Smooth muscle cell (in vitro differentiated cells): Measurements from ENCODE around the gene PNPLA5. TPM values are rescaled to one million over a fixed set of nuclear protein-coding genes. Genes with fewer than 3 reads are reported as not detected.
"Not testable (repeated sequence)": the region's sequence is repeated elsewhere in the genome, so short reads cannot be mapped to it uniquely, and the experiment has no call there.

Experiments
- DNase-seq: peaks from one replicate; lab custom pipeline; 2025; ENCODE audit not compliant: unreplicated experiment; lab: John Stamatoyannopoulos, UW
- H2AFZ ChIP-seq: fragments of 200-600 bp; sonication (generic); 2 replicates; pipeline ENCODE4 v1.6.0; 2016; ENCODE audit warnings: antibody characterized with exemption, low read depth, mild to moderate bottlenecking
- H3F3A ChIP-seq: fragments of 200-600 bp; sonication (generic); 2 replicates; pipeline ENCODE4 v1.6.0; 2017; ENCODE audit warnings: antibody characterized with exemption, low read depth
- H3K27ac ChIP-seq: fragments of 200-600 bp; sonication (generic); 2 replicates; pipeline ENCODE4 v1.5.1; 2016; ENCODE audit warnings: low read depth, mild to moderate bottlenecking
- H3K27me3 ChIP-seq: fragments of 200-600 bp; sonication (generic); 2 replicates; pipeline ENCODE4 v1.6.1; 2016; ENCODE audit warnings: low read depth, mild to moderate bottlenecking
- H3K36me3 ChIP-seq: fragments of 200-600 bp; sonication (generic); 2 replicates; pipeline ENCODE4 v1.5.1; 2016; ENCODE audit warnings: low read depth
- H3K4me1 ChIP-seq: fragments of 200-600 bp; sonication (generic); 2 replicates; pipeline ENCODE4 v1.5.1; 2016; ENCODE audit warnings: low read depth
- H3K4me2 ChIP-seq: fragments of 200-600 bp; sonication (generic); 2 replicates; pipeline ENCODE4 v1.6.0; 2016; ENCODE audit warnings: mild to moderate bottlenecking
- H3K4me3 ChIP-seq: fragments of 200-600 bp; sonication (generic); 2 replicates; pipeline ENCODE4 v1.5.1; 2016; ENCODE audit warnings: mild to moderate bottlenecking
- H3K79me2 ChIP-seq: fragments of 200-600 bp; sonication (generic); 2 replicates; pipeline ENCODE4 v1.6.0; 2016; ENCODE audit warnings: low read depth, mild to moderate bottlenecking
- H3K9ac ChIP-seq: fragments of 200-600 bp; sonication (generic); 2 replicates; pipeline ENCODE4 v1.6.0; 2016; ENCODE audit warnings: low read depth
- H3K9me3 ChIP-seq: fragments of 200-600 bp; sonication (generic); replicated peaks from 2 replicates; pipeline ENCODE4 v1.5.1; 2016; ENCODE audit warnings: low read depth
- H4K20me1 ChIP-seq: fragments of 200-600 bp; sonication (generic); 2 replicates; pipeline ENCODE4 v1.6.0; 2016; ENCODE audit warnings: low read depth
- WGBS: methylation state at CpG from one replicate; pipeline ENCODE4 v1.1.7; 2016; ENCODE audit warnings: low lambda C conversion rate; 5-methylcytosine and 5-hydroxymethylcytosine counted together
- polyA plus RNA-seq: library from polyadenylated mRNA; unstranded; fragments of >200 nt; fragmentation: Nextera tagmentation; extraction: Ambion mirVana; gene quantifications from 2 replicates; pipeline ENCODE4 v1.2.1, GENCODE V29; 2016
- total RNA-seq: library from RNA; depleted of rRNA; stranded (reverse); fragments of >200 nt; gene quantifications from 2 replicates; pipeline ENCODE4 v1.2.3, GENCODE V29; 2014
- TF ChIP-seq, protein P1 (sequence below): fragments of 200-600 bp; sonication (generic); IDR thresholded peaks from 2 replicates; pipeline ENCODE4 v1.5.1; 2017; ENCODE audit warnings: borderline replicate concordance, mild to moderate bottlenecking, antibody characterized with exemption; ENCODE audit not compliant: insufficient read depth, poor library complexity, severe bottlenecking

PNPLA5 gene
- total and polyA plus RNA-seq, 2 experiments from 2014 or later: not detected

DNA sequence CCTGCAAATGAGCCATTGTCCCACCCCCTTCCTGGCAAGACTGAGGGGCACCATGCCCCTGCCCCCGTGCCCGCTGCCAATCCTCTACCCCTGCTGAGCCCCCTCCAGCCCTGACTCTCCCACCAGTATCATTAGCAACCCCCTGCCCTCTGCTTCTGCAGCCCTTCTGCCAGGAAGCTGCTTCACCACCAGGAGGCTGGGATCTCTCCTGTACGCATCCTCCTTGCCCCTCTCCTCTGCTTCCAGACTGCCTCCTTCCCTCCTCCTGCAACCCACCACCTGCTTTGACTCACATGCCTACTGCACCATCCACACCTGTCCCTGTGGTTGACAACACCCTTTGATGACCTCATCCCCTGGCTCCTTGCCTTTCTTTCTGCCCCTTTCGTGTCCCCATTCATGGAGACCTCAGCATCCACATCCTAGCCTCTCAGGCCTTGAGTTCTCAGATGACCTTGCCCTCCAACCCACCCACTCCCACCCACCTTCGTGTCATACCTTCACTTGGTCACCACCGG is 18.4 kb upstream of the PNPLA5 start:
- H3F3A ChIP-seq: no peaks in the 10 kb centered on the region
- H3K9me3 ChIP-seq: no peaks in the 10 kb centered on the region
- no peak overlapping the region for H3K9ac ChIP-seq
- H4K20me1 ChIP-seq: no peaks in the 10 kb centered on the region
- 71% methylated on average over 5 of the region's 6 CpGs for WGBS
- H3K27me3 ChIP-seq: peaks cover 9% of the 10 kb centered on the region
- DNase-seq: no peak
- H3K4me1 ChIP-seq: no peaks in the 10 kb centered on the region
- H3K4me3 ChIP-seq: no peak overlapping the region
- H3K79me2 ChIP-seq: no peaks in the 10 kb centered on the region
- H3K36me3 ChIP-seq: no peaks in the 10 kb centered on the region
- no peak overlapping the region for H3K27ac ChIP-seq
- no peak overlapping the region for H2AFZ ChIP-seq
- no peak overlapping the region for H3K4me2 ChIP-seq
- TF ChIP-seq, protein P1, sequence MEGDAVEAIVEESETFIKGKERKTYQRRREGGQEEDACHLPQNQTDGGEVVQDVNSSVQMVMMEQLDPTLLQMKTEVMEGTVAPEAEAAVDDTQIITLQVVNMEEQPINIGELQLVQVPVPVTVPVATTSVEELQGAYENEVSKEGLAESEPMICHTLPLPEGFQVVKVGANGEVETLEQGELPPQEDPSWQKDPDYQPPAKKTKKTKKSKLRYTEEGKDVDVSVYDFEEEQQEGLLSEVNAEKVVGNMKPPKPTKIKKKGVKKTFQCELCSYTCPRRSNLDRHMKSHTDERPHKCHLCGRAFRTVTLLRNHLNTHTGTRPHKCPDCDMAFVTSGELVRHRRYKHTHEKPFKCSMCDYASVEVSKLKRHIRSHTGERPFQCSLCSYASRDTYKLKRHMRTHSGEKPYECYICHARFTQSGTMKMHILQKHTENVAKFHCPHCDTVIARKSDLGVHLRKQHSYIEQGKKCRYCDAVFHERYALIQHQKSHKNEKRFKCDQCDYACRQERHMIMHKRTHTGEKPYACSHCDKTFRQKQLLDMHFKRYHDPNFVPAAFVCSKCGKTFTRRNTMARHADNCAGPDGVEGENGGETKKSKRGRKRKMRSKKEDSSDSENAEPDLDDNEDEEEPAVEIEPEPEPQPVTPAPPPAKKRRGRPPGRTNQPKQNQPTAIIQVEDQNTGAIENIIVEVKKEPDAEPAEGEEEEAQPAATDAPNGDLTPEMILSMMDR: no peak

GRCh38 chr22:43909708-43910107 is 17.9 kb upstream of the PNPLA5 start:
- no peak overlapping the region for H2AFZ ChIP-seq
- H3K79me2 ChIP-seq: no peaks in the 10 kb centered on the region
- TF ChIP-seq, protein P1: no peak
- no peak overlapping the region for H3K27ac ChIP-seq
- no peaks in the 10 kb centered on the region for H3K9me3 ChIP-seq
- WGBS: 100% methylated on average over 1 of the region's 1 CpG
- no peaks in the 10 kb centered on the region for H3K4me1 ChIP-seq
- no peaks in the 10 kb centered on the region for H3K36me3 ChIP-seq
- no peak overlapping the region for H3K4me3 ChIP-seq
- no peak overlapping the region for H3K4me2 ChIP-seq
- H3F3A ChIP-seq: no peaks in the 10 kb centered on the region
- H3K9ac ChIP-seq: no peak overlapping the region
- H4K20me1 ChIP-seq: no peaks in the 10 kb centered on the region
- peaks cover 9% of the 10 kb centered on the region for H3K27me3 ChIP-seq
- no peak for DNase-seq

GRCh38 chr22:43905681-43906080 is 13.9 kb upstream of the PNPLA5 start:
- no peak for DNase-seq
- TF ChIP-seq, protein P1: no peak
- H3K79me2 ChIP-seq: no peaks in the 10 kb centered on the region
- no peak overlapping the region for H3K27ac ChIP-seq
- H2AFZ ChIP-seq: no peak overlapping the region
- no peaks in the 10 kb centered on the region for H3K36me3 ChIP-seq
- H3K9me3 ChIP-seq: no peaks in the 10 kb centered on the region
- peaks cover 3% of the 10 kb centered on the region for H3K4me1 ChIP-seq
- WGBS: 78% methylated on average over 7 of the region's 7 CpGs
- H4K20me1 ChIP-seq: no peaks in the 10 kb centered on the region
- H3K9ac ChIP-seq: no peak overlapping the region
- peaks cover 2% of the 10 kb centered on the region for H3K27me3 ChIP-seq
- no peak overlapping the region for H3K4me2 ChIP-seq
- no peak overlapping the region for H3K4me3 ChIP-seq
- H3F3A ChIP-seq: peaks cover 2% of the 10 kb centered on the region

DNA sequence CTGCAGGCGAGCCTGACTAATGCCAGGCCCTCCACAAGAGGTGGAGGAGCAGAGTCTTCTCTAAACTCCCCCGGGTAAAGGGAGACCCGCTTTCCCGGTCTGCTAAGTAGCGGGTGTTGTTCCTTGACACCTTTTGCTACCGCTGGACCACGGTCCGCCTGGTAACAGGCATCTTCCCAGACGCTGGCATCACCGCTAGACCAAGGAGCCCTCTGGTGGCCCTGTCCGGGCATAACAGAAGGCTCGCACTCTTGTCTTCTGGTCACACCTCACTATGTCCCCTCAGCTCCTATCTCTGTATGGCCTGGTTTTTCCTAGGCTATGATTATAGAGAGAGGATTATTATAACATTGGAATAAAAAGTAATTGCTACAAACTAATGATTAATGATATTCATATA is 12.6 kb upstream of the PNPLA5 start:
- TF ChIP-seq, protein P1: peak; percentile 45
- not testable (repeated sequence) for H3K9me3 ChIP-seq, H3K36me3 ChIP-seq, H3K27me3 ChIP-seq, H3K4me2 ChIP-seq, H3F3A ChIP-seq, H2AFZ ChIP-seq, H3K4me3 ChIP-seq, H3K4me1 ChIP-seq, H3K79me2 ChIP-seq, H3K9ac ChIP-seq, H4K20me1 ChIP-seq, DNase-seq, H3K27ac ChIP-seq
- 32% methylated on average over 12 of the region's 12 CpGs for WGBS

DNA sequence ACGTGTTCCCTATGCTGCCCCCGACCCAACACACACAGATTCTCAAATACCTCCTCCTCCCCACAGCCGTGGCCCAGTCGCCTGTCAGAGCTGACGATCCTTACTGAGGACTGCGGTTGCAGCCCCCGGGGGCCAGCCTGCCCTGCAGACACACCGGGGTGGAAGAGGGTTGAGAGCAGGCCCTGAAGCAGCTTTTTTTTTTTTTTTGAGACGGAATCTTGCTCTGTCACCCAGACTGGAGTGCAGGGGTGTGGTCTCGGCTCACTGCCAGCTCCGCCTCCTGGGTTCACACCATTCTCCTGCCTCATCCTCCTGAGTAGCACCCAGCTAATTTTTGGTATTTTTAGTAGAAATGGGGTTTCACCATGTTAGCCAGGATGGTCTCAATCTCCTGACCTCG is 11.2 kb upstream of the PNPLA5 start:
- not testable (repeated sequence) for H3K9ac ChIP-seq, H3F3A ChIP-seq, H4K20me1 ChIP-seq, H3K4me1 ChIP-seq, H3K79me2 ChIP-seq, H3K36me3 ChIP-seq, H3K4me3 ChIP-seq, H3K9me3 ChIP-seq, H3K27me3 ChIP-seq, H2AFZ ChIP-seq, DNase-seq, H3K4me2 ChIP-seq
- H3K27ac ChIP-seq: peak overlapping the region; percentile 69
- 78% methylated on average over 12 of the region's 12 CpGs for WGBS
